ENCODE measurements around the gene DUSP19. TPM values are rescaled to one million over a fixed set of nuclear protein-coding genes. Genes with fewer than 3 reads are reported as not detected.
A peak's percentile ranks its signal among the peaks of the same experiment; 100 is the strongest.

DUSP19 gene
- total RNA-seq, 1 donor from 2014 or later = 1.8 TPM

DNA sequence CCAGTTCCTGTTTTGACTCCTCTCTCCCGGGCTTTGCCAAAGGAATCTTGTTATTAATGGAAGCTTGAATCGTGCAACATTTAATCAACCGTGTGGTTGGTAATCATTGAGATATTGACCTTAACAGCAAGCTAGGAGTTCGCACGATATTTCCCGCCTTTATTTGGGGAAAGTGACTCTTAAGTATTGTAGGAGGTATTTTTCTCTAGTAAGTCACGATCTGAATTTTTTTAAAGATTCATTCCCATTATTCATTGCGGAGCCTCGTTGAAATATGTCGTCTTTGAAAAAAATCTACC is 46.4 kb downstream of the DUSP19 start:
- no peak for DNase-seq (ENCODE audit: low read depth)

DNA sequence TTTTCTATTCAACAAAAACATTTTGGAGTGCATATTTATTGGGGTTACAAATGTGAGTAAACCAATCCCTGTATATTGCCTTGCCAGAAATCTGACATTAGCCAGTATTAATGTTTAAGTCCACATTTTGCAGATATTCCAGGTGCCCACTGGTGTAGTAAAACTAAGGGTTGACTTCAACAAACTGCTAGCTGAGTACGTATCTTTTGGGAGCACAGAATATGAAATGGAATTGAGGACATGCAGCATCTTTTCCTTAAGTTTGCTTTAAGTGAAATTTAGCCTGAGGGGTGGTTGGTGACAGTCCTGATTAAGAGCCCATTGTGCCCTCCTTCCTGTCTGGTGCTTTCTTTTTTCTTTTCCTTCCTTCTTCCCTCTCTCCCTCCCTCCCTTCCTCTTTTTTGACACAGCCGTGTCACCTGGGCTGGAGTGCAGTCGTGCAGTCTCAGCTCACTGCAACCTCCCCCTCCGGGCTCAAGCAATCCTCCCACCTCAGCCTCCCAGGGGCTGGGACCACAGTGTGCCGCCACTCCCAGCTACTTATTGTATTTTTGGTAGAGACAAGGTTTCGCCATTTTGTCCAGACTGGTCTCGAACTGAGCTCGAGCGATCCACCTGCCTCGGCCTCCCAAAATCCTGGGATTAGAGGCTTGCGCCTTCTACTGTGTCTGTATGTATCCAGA is 47.3 kb downstream of the DUSP19 start:
- no peak for DNase-seq (ENCODE audit: low read depth)

GRCh38 chr2:183126635-183127034 is 48.1 kb downstream of the DUSP19 start:
- DNase-seq (ENCODE audit: low read depth) = peak; percentile 62

DNA sequence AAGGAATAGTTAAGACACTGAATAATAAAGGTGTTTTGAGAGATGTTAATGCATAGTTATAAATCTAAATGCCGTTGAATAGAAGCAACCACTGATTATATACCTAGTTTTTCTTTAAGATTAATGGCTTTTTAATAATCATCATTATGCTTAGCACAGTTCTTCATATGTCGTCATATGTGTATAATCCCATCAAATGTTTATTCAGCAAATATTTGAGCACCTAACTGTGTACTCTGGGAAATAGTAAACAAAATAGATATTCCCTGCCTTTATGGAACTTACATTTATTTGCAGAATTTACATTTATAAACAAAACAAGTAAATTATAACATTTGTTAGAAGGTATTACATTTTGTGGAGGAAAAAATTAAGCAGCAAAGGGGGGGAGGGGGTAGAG is 55.5 kb downstream of the DUSP19 start:
- no peak for DNase-seq (ENCODE audit: low read depth)

GRCh38 chr2:183148955-183149354 is 70.4 kb downstream of the DUSP19 start:
- DNase-seq (ENCODE audit: low read depth) = peak; percentile 13

GRCh38 chr2:183149489-183149888 is 70.9 kb downstream of the DUSP19 start:
- DNase-seq (ENCODE audit: low read depth) = peak; percentile 35

Other genes with a start within 250 kb of the DUSP19 start
- gene FRZB, start 212.1 kb upstream of the DUSP19 start, total RNA-seq = not detected in 2 replicates
- gene NCKAP1, start 40.3 kb upstream of the DUSP19 start, total RNA-seq = 212 and 333 TPM in 2 replicates
- 16.1 and 18.8 TPM in 2 replicates for gene NUP35, start 45.7 kb downstream of the DUSP19 start, total RNA-seq